Measurements from ENCODE around the gene SLC22A16.

Gene SLC22A16

DNA sequence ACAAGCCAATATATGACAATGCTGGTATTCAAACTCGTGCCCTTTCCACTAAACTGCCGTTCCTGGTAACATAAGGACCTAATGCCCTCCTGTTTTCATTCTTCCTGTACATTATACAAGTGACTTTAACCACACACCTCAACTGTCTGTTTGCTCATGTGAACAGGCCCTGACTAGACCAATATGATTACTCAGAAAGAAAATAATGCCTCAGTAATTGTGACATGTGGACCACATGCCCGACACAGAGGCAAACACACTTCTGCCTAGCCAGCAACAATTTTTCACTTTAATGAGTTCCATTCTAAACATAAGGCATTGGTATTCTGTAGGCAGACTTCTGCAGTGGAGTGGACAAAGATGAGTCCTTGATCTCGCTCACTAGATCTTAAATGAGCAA is 30.0 kb downstream of the SLC22A16 start:
- no peak for DNase-seq

DNA sequence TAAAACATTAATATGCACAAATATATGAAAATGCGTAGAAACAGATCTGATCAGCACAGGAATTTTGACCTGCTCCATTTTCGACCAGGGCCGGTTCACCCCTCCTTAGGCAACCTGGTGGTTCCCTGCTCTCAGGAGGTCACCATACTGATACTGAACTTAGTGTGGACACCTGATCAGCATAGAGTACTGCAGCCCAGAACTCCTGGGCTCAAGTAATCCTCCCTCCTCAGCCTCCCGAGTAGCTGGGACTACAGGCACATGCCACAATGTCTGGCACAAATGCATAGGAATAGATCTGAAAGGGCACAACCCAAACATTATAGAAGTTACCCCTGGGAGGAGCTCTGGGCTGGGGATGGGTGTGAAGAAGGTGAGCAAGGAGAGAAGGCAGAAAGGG is 36.4 kb downstream of the SLC22A16 start:
- no peak for DNase-seq

DNA sequence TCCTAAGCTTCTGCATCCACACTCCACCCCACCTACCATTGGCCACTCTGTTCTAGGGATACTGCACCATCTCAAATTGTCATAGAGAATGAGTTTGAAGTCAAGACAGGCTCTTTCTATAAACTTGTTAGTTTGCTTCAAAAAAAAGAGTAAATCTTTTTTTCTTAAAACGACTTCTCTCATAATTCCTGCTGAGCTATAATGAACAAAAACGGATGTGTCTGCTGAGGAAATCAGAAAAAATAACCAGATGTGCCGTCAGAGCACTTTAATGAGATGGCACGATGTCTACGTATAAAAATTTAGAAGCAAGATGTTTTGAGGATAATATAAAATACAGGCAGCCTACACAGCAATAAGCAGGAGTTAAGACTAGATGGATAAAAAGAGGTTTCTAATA is 37.1 kb downstream of the SLC22A16 start:
- no peak for DNase-seq

DNA sequence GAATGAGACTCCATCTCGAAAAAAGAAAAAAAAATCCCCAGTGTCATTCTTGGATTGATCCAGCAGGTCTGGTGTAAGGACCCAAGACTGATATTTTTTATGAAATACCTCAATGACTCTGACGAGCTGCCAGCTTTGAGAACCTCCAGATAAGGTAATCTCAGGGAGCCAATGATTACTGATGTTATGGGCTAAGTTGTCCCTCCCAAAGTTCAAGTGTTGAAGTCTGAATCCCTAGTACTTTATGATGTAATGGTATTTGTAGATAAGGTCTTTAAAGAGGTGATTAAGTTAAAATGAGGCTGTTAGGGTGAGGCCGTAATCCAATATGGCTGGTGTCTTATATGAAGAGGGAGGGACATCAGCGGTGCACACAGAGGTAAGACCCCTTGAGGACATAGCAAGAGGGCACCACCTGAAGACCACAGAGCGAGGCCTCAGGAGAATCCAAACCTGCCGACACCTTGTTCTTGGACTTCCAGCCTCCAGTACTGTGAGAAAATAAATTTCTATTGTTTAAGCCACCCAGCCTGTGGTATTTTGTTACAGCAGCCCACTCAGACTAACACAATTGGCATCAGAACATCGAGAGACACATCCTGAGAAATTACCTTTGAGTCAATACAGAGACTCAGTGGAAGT is 41.3 kb downstream of the SLC22A16 start:
- no peak for DNase-seq

DNA sequence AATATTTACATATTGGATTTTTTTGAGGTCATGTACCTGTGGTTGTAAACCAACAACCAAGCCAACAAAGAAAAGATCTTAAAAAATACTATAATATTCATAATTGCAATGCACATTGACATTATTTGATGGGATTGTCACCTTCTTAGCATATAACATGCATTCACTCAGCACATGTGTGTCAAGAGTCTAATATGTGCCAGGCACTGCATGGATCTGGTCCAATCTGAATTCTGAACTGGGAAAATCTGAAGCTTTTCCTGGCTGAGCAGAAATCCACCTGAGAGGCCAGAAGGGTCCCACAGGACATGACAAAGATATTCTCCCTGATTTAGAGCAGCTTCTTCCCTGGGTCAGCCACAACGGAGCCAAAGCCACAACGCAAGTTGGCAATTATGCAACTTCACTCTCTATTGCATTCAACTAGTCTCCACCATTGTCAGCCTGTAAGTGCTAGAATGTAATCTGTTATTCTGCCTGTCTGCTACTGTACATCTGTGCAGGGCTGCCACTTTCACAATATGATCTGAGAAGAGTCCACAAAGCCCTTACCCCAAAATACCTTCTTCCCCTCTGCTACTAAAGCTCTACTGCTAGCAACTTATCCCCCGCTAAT is 44.0 kb downstream of the SLC22A16 start:
- no peak for DNase-seq

DNA sequence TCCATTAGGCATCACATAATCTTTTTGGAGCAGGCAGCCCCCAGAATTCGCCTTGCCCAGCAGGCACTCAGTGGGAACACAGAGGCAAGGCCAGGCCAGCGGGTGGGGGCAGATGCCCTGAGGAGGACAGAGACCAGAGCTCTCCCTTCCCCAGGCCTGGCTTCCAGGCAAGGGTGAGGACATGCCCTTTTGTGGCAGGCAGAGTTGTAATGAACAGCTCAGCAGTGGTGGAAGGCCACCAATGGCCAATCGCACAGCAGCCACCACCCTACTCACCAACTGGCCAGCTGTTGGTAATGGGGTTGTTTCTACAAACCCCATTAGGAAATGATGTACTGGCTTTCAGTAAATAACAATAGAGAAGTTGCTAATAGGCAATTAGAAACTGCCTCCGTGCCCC is 45.7 kb downstream of the SLC22A16 start:
- DNase-seq: no peak

DNA sequence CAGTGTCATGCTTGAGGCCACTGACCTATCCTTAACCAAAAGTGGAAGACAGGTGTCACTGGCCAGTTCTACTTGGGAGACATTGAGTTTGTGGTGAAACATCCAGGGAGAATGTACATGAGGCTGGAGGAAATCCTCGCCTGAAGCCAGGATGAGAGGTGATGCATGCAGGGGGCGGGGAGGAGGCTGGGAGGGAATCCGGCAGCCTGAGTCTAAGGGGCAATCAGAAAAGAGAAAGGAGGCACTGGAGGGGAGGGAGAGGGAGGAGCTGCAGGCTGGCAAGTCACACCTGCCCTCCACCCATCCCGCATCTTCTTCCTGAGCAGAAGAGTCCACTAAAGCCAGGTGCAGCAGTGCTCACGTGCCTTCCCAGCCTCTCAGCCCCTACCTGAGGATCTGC is 46.2 kb downstream of the SLC22A16 start:
- no peak for DNase-seq

DNA sequence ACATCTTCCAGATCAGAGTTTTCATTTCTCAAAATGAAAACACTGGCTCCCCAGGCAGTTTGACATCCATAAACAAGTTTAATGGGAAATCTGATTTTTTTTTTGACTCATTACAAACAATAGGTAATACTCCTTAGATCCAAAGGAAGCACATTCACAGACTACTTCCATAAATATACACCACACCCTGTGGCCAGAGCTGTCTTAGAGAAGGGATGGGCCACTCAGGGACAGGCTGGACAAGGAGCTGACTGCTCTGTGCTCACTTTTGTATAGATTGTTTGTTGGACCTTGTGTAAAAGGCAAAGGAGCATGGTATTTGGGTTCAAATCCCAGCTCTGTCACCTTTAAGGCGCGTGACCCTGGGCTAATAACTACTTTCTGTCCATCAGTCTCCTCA is 48.3 kb downstream of the SLC22A16 start:
- no peak for DNase-seq

DNA sequence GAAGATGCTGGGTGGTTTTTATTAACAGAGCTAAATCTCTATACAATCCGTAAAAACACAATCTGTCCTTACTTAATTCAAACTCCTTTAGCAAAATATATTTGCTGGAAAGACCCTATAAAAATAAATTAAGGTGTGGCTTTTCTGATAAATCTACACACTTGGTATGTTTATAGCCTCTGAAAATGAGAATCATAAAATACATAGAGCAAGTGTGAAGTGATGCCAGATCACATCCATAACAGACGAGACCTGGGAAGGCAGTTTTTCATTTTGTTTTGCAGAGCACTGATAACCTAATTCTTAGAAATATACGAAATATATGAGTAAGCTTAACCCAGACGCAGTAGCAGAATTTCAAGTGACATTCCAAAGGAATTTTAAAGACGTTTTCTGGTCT is 50.6 kb downstream of the SLC22A16 start:
- no peak for DNase-seq

DNA sequence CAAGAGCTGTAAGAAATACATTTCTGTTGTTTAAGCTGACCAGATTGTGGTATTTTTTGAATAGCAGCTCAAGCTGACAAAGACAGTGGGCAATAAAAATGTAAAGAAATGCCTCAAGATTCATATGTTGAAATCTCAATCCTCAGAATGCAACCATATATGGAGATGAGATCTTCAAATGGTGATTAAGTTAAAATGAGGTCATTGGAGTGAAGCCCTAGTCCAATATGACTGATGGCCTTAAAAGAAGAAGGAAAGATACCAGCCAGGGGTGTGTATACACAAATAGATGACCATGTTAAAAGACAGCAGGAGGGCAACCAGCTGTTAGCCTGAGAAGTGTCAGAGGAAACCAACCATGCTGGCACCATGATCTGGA is 54.0 kb downstream of the SLC22A16 start:
- DNase-seq: no peak

DNA sequence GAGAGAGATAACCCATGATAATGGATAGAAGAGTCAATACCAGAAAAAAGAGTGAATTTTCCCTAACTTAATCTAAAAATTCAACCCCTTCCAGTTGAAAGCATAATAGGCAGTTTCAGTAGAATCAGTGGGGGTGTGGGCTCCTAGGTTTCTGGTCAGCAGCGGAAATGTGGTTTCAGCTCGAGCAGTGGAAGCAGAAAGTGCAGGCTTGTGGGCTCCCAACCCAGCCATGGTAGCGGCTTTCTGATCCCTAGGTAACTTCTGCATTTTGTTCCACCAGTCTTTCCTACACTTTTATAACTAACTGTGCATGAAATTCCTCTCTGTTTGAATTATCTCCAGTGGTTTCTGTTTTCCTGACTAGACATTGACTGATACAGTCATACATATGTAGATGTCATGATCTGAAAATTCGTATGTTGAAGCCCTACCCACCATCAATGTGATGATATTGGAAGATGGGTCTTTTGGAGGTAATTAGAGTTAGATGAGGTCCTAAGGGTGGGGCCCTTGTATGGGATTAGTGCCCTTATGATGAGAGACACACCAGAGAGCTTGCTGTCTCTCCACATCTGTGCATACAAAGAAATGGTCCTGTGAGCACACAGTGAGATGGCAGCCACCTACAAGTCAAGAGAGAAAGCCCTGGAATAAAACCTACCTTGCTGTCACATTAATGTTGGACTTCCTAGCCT is 54.5 kb downstream of the SLC22A16 start:
- DNase-seq: no peak

DNA sequence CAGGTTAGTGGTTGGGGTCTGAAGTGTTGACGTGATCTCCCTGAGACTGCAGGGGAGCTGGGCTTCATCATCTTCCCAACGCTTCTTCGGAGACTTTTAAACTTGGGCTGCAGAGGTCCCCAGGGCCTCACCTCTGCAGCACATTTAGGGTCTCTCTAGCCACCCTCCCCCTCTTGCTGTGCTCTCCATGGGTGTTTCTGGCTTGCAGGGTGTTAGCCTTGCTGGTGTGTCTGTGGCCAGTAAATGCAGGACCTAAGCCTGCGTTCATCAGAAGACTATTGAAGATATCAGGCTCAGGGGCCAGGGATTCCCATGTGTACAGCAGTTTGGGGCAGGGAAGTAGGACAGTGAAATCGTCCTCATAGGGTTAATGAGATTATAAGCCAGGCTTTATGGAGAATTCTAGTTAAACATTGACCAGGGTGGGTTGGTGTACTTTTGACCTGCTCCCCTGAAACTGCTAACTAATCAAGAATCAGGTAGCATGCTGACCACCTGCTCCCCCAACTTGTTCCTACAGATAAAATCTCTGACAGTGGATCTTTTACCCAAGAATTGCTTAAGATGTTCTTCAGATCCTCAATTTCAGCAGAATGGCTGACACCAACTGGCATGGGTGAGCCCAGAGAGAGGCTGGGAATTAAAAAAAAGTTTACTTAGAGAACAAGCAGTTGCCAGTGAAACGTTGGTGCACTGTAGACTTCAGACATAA is 57.2 kb downstream of the SLC22A16 start:
- no peak for DNase-seq

DNA sequence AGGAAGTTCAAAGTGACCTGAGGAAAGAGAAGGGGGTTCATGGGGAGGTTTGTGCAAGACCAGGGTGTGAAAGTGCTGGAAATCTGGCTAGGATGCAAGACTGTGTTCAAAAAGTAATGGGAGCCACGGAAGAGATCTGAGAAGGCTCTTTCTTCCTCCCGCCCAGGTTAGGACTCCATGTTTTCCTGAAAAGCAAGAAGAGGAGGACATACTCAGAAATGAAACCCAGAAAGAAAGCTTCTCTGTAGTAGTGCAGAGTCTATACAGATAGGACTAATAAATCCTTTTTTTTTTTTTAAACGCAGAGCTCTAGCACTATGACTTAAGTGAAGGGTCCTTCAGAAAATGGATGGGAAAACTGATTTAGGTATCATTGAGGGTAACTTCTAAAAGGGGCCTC is 57.8 kb downstream of the SLC22A16 start:
- no peak for DNase-seq

DNA sequence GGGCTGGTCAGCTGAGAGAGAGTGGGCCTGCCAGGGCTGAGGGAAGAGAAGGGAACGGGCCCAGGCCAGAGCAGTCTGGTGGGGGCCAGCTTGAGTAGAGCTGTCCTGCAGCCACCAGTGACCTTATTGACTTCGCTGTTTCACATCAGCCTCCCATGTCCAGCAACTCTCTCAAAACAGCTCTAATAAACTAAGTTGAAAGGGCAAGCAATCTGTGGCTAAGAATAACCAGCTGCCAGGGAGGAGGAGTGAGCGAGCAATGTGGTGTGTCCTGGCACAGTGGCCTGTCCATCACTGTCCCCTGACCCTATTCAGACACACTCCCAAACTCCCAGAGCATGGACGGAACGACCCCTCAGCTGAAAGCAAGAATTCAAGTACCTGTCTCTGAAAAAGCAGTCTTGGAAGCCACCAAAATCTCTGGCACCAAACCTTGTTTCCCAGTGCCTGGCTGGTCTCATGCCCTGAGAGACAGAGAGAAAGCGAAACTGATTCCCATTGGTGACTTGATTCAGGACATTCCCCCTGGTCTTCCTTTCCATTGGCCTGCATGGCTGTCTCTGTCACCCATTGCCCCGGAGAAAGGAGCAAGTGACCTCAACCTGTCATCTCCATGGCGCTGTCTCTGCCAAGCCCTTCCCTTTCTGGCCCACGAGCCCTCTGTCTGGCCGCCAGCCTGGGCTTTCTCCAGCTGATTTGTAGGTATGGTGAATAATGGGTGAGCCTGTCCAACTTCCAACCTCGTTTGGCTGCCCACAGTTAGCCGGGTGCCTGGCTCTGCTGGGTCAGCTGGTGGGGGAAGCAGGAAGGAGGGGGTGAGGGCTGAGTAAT is 61.1 kb downstream of the SLC22A16 start, which contains the start of gene DDO:
Gene DDO, minus strand, starts transcription at position 490 of the 831 bp plus-strand sequence. CDS start 2,113 bp downstream, outside the sequence.
- no peak for DNase-seq

DNA sequence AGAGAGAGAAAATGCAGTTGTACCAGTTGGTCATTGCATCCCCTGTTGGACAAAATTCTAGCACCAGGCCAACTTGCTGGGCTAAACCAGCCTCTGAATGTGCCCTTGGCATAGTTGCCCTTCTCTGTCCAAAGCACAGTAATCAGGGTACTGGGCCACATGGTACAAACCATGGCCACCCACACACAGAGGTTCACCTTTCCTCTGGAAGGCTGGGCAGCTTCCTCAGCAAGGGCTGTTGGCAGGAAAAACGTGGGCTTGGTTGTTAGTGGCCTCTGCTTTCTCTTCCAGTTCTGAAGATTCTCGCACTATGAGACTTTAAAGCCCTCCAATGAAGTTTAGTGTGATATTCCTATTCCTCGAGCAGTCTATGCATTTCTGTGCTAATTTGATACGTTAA is 61.7 kb downstream of the SLC22A16 start:
- no peak for DNase-seq

DNA sequence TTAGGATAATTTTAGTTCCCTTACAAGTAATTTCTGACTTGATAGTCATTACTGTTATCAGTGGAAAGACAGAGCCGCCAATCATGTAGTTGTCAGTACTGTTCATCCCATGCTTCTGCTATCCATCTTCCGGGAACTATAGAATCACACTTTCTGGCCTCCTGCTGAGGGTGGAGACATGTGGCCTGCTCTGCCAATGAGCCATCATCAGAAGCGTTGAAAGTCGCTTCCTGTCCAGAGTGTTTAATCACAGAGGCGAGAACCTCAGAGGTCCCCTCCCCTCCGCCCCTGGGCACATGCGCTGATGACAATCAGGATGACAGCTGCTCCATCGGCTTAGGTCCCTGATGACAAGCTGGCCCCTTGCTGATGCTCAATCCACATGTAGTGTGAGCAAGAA is 64.1 kb downstream of the SLC22A16 start:
- DNase-seq: no peak

DNA sequence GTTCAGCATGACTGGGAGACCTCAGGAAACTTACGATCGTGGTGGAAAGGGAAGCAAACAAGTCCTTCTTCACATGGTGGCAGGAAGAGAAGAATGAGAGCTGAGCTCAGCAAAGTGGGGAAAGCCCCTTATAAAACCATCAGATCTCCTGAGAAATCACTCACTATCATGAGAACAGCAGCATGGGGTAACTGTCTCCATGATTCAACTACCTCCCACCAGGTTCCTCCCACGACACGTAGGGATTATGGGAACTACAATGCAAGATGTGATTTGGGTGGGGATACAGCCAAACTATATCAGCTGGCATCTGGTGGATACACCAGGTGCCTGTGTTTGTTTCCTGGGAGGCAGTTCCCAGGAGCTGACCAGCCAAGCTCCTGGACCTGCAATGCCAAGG is 65.9 kb downstream of the SLC22A16 start:
- no peak for DNase-seq

DNA sequence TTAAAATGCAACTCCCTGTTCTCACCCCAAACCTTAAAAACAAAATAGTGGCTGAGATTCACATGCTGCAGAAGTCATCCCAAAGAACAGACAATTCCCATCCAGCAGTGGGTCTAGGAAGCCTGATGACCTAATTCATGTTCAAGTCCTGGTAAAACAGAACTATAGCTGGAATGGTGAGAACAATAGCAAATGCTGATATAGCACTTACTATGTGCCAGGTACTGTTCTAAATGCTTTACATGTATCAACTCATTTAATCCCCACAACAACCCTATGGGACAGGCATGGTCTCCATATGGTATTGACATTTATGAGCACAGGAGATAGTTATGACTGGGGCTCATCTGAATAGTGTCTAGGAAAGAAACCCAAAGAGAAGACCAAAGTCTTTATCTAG is 66.6 kb downstream of the SLC22A16 start:
- no peak for DNase-seq

DNA sequence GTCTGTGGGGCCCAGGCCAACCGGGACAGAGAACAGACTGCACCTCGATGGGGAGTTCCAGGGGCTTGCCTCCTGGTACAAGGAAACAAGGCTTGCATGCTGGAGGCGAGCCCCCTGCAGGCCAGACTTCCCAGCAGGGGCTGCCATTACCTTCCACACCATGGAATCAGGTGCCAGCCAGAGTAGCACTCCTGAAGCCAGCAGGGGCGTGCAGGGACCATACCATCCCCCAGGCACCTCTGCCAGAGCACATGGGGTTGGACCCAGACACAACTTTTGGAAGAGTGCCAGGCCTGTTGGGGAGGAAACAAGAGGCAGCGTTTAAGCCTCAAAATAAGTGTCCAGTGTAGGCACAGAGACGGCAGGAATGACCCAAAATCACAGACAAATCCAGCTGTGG is 67.5 kb downstream of the SLC22A16 start:
- DNase-seq: no peak

DNA sequence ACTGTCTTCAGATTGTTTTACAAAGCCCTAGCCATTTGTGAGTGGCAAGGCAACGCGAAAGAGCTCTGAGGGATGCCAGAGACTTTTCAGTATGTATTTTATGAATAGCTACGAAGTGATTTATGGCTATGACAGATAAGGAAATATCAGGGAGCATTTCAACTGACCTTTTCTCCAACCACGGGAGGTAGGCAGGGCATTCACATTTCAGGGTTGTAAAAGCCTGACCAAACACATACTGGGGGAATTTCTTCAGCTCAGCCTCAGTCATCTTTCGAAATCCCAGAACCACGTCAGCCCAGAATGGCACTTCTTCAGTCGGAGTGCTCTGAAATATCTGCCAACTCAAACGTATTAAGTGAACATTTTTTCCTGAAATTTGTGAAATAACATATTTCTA is 71.8 kb downstream of the SLC22A16 start:
- no peak for DNase-seq

DNA sequence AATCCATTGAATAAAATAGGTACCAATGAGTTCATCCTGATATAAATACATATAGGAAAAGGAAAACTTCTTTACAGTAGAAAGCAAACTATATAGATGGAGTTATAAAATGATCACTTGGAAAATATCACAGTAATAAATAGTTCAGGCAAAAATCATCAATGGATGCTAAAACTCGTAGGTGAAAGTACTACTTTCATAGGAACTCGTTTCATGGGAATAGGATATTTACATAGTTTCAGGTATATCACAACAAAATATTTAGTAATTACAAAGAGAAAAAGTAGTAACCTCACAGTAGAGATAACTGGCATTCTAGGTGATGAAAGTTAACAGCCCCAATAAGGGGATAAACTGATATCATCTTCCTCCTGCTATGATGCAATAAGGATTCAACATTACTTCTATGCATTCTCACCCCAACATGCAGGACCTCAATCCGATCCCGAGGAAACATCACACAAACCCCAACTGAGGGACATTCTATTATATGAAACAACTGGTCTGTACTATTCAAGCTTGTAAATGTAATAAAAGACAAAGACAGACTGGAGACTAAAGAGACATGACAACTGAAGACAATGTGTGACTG is 74.7 kb downstream of the SLC22A16 start:
- DNase-seq: no peak

DNA sequence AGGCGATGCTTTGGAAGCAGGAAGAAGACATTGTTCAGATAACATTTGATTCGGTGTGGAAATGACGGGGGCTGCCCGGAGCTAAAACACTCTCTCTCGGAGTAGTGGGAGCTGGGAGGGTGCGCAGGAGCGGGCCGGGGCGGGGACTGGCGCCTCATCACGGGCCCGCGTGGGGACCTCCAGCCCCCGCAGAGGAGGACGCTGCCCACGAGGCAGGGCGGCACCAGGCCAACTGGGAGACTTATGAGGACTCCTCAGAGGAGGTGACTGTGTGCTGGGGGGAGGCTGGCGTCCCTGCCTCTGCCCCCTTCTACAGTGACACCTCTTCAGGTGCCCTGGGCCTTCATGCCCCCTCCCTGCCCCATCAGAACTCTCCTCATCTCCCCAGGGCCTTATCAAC is 76.2 kb downstream of the SLC22A16 start:
- no peak for DNase-seq

All from NCI-H1105 (cell line).